ENCODE data around the gene EHD2.
A peak's percentile ranks its signal among the peaks of the same experiment; 100 is the strongest.

EHD2 gene

DNA sequence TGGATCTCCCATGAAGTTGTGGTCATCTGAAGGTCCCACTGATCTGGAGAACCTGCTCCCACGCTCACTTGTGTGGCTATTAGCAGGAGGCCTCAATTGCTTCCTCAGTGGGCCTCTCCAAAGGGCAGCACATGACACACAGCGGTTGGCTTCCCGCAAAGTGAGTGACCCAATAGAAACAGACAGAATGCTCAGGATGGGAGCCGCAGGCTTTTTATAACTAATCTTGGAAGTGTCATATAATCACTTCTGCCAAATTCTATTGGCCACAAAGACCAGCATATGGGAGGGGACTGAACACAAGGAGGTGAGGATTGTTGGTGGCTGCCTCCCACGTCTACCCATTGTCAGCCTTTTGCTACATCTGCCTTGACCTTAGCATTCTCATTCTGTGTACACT is 22.1 kb upstream of the EHD2 start:
- no peak for DNase-seq (ENCODE audit: low spot score)

DNA sequence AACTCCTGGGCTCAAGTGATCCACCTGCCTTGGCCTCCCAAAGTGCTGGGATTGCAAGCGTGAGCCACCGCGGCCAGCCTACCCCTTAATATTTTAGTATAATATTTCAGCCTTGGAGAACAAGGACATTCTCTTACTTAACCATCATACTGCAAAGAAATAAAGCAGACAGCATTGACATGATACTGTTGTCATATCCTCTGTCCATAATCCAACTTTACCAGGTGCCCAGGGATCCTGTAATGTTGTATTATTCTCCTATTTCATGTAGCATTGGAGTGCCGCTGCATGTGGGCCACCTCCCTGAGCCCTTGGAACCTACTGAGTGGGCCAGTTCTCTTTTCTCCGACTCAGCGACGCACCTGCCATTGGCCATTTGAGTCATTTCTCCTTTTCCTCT is 21.4 kb upstream of the EHD2 start:
- no peak for DNase-seq (ENCODE audit: low spot score)

DNA sequence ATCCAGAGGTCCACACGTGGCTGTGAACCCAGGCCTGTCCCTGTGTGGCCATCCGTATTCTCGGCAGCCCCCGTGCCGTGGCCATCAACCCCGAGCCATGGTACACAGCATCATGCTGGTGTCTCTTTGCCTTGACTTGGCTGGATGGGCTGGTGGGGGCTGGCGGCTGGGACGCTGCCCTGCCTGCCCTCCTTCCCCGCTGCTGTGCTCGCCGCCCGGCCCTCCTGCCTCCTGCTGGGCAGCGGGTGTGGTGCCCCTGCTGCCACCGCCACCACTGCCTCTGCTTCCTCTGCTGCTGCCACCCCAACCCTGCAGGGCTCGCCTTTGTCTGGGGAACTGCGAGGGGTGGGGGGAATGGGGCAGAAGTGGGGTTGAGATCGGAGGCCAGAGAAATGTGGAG is 19.7 kb upstream of the EHD2 start:
- no peak for DNase-seq (ENCODE audit: low spot score)

DNA sequence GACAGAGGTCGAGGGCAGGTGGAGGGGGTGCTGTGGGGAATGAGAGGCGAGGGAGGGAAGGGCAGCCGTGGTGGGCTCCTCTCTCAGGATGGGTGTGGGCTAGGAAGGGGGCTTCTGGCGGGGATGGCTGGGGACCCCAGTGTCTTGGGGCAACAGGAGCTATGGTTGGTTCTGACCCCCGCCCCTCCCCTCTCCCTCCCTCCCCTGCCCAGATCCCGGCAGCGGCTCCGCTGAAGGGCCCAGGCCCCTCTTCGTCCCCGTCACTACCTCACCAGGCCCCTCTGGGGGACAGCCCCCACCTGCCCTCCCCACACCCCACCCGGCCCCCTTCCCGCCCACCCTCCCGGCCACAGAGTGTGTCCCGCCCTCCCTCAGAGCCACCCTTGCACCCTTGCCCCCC is 19.3 kb upstream of the EHD2 start:
- DNase-seq (ENCODE audit: low spot score) = no peak

DNA sequence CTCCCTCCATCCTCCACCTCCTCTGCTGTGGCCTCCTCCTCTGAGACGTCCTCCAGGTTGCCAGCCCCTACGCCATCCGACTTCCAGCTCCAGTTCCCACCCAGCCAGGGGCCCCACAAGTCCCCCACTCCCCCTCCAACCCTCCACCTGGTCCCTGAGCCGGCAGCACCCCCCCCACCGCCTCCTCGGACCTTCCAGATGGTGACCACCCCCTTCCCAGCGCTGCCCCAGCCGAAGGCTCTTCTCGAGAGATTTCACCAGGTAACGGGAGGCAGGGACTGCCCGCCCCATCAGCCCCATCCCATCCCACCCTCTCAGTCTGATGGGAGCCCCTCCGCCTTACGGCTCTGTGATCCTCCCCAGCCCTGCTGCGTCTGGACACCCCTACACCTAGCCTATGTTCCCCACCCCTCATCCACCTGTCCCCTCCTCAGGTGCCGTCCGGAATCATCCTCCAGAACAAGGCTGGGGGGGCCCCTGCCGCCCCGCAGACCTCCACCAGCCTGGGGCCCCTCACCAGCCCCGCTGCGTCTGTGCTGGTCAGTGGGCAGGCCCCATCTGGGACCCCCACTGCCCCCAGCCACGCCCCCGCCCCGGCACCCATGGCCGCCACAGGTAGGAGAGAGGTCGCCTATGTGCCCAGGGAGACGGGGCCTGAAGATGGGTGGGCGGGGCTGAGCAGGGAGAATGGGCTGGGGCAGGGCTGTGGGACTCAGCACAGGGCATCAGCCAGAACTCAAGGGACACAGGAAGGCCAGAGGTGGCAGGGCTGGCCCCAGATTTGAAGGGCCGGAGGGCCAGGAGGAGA is 18.6 kb upstream of the EHD2 start:
- DNase-seq (ENCODE audit: low spot score) = no peak

DNA sequence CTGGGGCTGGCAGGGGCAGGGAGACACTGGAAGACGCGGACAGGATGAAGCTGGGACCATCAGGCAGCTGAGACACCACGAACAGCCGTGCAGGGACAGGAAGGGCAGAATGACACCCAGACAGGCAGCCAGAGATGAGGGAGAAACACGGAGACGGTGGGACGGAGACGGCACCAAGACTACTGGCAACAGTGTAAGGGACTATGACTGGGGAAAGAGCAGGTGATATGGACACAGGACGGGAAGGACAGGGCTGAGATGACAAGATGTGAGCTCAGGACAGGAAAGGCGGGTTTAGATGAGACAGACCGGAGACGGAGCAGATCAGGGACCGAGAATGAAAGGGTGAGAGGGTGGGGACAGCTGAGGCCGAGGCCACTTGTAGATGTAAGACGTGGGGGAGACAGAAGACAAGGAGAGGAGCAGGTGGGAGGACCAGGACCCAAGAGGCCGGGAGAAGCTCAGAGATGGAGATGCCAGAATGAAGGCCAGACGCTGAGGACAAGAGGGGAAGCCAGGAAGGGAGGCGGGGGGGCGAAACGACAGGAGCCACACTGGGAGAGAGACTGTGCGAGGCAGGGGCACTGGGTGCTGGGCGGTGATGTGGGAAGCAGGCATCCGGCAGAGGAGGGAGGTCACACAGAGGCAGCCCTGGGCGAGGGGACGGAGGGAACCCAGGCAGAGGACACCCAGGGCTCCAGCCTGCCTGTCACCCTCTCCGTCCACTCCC is 17.5 kb upstream of the EHD2 start:
- DNase-seq (ENCODE audit: low spot score) = no peak

DNA sequence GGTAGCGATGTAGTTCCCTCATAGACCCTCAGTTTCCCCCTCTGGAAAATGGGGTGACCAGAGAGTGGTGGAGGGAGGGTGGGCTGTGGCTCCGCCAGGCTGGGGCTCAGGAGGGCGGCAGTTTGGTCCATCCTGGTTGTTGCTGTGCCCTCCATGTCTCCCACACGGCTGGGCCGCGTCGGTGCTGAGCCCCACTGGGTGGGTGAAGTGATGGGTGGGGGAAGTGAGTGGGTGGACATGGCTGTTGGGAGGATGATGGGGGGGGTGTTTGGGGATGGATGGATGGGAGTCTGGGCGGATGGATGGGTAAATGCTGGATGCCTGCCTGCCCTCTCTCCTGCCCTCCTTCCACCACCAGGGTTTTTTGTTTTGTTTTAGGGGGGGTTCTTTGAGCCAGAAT is 16.6 kb upstream of the EHD2 start:
- no peak for DNase-seq (ENCODE audit: low spot score)

DNA sequence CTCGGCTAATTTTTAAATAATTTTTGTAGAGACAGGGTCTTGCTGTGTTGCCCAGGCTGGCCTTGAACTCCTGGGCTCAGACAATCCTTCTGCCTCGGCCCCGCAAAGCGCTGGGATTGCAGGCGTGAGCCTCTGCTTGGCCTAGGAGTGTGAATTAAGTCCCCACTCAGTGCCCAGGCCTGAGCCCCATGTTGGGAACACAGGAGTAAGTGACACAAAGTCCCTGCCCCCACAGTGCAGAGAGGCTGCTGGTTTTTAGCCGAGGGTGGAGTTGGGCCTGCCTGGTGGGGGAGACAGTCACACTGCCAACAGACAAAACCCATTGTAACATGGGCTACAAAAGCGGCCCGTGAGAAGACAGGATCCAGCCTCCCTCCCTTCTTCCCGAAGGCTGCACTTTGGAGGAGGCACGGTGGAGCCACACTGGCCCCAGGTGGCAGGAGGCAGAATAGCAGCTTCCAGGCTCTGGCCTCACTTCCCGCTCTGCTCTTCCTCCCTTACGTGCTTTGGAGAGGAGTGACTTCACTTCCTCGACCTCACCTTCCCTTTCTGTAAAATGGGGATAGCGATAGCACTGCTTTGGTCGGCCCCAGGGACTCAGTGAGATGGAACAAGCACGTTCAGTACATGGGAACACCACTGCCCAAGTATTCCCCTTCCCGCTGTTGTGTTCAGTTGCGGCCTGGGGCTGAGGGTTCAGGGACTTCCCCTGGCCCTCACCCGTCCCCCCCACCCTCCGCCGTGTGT is 15.2 kb upstream of the EHD2 start:
- DNase-seq (ENCODE audit: low spot score) = peak; percentile 91

DNA sequence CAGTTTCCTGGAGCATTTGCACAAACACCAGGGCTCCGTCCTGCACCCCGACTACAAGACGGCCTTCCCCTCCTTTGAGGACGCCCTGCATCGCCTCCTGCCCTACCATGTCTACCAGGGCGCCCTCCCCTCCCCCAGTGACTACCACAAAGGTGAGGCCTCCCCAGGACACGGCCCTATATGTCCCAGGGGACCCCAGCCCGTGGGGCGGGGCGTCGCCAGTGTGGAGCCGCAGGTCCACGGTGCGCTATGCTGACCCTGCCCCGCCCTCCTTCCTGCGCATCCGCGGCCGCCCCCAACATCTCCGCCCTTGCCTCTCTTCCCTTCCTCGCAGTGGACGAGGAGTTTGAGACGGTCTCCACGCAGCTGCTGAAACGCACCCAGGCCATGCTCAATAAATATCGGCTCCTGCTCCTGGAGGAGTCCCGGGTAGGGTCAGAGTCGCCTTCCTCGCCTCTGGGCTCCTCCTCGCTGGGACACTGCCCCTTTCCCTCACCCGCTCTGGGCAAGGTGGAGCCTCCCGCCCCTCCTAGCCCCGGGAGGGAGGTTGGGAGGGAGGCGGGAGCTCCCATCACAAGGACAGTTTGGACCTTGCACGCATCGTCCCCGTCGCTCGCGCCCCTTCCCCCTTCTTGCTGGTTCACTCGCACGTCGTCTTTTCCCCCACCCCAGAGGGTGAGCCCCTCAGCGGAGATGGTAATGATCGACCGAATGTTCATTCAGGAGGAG is 14.4 kb upstream of the EHD2 start:
- no peak for DNase-seq (ENCODE audit: low spot score)

DNA sequence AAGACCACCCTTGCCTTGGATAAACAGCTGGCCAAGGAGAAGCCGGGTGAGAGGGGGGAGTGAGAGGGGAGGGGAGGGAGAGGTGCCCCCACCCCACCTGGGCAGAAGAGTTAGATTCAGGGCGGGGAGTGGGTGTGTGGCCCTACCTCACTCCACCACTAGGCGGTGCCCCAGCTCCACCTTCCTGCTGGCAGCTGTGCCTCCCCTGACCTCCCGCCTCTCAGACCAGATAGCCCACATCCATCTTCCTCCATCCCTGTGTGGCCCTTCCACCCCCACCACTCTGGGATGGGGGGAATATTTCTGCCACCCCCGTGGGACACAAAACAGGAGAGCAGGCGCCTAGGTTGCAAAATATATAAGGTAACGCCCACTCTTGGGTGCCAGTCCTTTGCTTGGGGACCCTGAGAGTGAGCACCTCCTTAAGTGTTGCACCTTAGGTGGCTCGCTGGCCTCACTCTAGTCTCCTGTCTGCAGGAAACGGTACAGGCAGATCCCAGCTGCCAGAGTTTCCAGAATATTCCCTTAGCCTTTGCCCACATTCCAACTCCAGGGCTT is 13.8 kb upstream of the EHD2 start:
- DNase-seq (ENCODE audit: low spot score) = no peak

DNA sequence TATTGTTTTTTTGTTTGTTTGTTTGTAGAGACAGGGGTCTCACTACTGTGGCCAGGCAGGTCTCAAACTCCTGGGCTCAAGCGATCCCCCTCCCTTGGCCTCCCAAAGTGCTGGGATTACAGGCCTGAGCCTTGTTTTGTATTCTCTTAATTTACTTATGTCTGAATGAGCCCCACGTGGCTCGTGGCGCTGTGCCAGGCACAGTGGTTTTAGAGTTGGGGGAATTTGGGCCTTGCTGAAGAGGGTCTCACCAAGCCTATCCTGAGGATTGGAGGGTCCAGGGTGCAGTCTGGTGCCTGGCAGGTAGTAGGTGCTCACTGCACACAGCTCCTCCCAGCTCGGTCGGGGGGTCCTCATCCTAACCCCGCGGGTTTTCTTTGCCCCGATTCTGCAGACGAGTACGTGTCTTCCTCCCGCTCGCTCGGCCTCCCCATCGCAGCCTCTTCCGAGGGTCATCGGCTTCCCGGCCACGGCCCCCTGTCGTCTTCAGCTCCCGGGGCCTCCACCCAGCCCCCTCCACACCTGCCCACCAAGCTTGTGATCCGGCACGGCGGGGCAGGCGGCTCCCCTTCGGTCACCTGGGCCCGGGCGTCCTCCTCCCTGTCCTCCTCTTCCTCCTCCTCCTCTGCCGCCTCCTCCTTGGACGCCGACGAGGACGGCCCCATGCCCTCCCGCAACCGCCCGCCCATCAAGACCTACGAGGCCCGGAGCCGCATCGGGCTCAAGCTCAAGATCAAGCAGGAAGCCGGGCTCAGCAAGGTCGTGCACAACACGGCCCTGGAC is 12.1 kb upstream of the EHD2 start:
- DNase-seq (ENCODE audit: low spot score) = no peak

DNA sequence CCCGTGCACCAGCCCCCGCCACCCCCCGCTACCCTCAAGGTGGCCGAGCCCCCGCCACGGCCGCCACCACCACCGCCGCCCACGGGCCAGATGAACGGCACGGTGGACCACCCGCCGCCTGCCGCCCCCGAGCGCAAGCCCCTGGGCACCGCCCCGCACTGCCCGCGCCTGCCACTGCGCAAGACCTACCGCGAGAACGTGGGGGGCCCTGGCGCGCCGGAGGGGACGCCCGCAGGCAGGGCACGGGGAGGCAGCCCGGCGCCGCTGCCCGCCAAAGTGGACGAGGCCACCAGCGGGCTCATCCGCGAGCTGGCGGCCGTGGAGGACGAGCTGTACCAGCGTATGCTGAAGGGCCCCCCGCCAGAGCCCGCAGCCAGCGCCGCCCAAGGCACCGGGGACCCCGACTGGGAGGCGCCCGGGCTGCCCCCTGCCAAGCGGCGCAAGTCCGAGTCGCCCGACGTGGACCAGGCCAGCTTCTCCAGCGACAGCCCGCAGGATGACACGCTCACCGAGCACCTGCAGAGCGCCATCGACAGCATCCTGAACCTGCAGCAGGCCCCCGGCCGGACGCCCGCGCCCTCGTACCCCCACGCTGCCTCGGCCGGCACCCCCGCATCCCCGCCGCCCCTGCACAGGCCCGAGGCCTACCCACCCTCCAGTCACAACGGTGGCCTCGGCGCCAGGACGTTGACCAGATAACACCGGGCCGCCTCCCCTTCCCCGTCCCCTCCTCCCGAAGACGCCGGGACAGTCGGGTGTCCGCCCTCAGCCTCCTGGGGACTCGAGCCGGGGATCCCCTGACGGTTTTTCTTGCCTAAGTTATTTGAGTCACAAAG is 11.3 kb upstream of the EHD2 start:
- no peak for DNase-seq (ENCODE audit: low spot score)

DNA sequence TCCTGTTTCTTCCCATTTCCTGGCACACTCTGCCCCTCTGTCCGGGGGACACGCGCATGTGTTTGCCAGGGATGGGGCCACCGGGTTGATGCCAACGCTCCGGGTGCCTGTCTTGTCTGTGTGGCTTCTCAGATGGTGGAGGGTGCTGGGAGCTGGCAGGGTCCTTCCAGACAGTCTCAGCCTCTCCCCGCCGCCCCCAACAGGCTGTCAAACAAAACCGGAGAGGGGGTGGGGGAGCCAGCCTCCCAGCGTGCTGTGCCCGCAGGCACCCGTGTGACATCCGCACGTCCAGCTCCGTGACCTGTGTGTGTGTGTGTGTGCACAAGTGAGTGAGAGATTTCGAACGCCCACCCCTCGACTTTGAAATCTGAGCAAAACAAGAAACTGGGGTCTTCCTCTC is 10.6 kb upstream of the EHD2 start:
- no peak for DNase-seq (ENCODE audit: low spot score)

DNA sequence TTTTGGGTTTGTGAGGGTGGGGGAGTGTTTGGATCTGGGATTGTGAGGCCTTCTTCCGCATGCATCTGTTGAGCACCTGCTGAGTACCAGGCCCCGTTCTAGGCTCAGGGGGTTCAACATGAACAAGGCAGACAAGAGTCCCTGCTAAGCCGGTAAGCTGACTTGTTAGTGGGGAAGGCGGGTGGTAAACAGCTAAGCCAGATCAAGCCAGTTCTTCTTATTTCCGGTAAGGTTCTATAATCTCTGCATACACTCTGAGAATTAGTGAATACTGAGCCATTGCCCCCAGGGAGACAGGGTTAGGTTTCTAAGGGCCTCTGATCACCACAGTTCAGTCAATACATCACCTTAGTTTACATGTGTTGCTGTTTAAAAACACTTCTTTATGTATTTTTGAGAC is 9.9 kb upstream of the EHD2 start:
- DNase-seq (ENCODE audit: low spot score) = no peak

DNA sequence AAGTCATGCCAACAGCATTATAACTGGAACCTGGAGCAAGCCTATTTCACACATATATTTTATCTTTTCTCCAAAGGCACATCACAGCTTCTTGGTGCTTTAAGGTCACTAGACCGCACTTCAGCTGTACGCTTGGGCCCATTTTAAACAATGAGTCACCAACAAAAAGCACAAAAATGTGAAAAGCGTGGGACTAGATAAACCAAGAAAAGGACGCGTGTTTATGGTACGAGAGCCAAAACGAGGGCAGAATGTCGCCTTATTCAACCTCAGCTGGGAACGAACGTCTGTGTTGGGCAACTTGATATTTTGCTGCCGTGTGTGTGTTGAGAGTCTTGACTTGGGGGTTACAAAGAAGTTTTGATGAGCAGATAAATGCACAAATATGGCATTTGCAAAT is 9.2 kb upstream of the EHD2 start:
- no peak for DNase-seq (ENCODE audit: low spot score)

DNA sequence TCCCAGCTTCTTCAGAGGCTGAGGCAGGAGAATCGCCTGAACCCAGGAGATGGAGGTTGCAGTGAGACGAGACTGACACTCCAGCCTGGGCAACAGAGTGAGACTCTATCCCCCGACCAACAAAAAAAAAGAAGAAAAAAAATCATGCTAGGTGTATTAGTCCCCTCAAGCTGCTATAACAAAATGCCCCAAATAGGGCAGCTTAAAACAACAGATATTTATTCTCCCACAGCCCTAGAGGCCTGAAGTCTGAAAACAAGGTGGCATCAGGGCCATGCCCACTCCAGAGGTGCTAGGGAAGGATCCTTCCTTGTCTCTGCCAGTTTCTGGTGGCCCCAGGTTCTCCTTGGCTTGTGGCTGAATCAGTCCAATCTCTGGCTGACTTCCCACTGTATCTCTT is 8.6 kb upstream of the EHD2 start:
- no peak for DNase-seq (ENCODE audit: low spot score)

DNA sequence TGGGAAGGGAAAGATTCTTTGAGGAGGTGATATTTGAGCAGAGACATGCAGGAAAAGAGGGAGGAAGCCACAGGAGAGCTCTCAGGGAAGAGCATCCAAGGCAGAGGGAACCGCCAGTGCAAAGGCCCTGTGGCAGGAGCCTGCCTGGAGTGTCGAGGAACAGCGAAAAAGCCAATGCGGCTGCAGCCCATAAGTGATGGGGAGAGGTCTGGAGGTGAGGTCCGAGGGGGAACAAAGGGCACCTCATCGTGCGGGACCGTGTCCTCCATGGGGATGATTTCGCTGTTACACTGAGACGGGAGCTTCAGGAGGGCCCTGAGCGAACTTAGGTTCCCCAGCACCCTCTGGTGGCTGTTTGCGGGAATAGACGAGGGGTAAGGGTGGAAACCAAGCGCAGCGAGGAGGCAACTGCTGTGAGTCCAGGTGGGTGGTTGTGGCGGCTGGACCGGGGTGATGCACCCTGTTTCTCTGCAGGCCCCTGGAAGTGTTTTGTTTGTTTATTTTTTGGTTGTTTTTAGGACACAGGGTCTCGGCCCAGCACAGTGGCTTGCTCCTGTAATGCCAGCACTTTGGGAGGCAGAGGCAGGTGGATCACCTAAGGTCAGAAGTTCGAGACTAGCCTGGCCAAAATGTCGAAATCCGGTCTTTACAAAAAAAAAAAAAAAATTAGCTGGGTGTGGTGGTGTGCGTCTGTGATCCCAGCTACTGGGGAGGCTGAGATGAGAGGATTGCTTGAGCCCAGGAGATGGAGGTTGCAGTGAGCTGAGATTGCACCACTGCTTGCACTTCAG is 5.9 kb upstream of the EHD2 start:
- DNase-seq (ENCODE audit: low spot score) = peak; percentile 51

DNA sequence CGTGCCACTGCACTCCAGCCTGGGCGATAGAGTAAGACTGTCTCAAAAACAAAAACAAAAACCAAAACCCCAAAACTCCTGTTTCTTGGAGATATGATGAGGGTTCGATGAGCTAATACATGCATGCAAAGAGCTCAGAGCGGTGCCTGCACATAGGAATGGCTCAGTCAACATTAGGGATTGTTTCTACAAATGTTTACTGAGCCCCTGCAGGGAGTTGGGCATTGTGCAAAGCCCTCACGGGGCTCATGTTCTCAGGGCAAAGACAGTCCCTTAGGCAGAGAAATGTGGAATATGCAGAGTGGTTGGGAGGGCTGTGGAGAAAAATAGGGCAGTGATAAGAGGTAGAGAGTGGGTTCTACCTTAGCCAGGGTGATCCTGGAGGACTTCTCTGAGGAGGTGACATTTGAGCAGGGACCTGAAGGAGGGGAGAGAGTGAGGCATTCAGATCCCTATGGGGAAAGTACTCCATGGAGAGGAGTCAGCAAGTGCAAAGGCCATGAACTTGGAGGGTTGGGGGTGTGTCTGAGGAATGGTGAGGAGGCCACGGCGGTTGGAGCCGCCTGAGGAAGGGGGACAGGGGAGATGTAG is 1.5 kb upstream of the EHD2 start:
- no peak for DNase-seq (ENCODE audit: low spot score)

DNA sequence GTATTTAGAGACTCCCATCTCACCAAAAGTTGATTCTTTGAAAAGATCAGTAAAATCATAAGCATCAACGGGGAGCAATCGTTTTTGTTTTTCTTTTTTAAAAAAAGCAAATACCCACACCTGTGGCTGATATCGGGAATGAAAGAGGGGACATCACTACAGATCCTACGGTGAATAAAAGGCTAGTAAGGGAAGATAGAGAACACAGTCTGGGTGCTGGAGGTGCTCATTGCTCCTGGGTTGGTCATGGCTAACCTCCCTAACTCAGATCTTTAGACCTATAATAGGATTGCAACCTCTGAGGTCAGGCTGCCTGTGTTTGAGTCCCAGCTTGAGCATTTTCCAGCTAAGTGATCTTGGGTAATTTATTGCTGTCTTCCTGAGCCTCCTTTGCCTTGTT is 1.1 kb downstream of the EHD2 start:
- DNase-seq (ENCODE audit: low spot score) = no peak
